CD4-positive, alpha-beta T cell treated with Interleukin-2 at 100 ng/mL for 4 hours (primary cell): ENCODE measurements around the gene P2RY2.

Experiments
- DNase-seq: peaks from one replicate; pipeline ENCODE4 v3.0.0-alpha.2; 2020; ENCODE audit warnings: low spot score

Gene P2RY2

GRCh38 chr11:73205661-73206343 lies 12.3 kb upstream of the P2RY2 start:
- DNase-seq, result no peak

- DNase-seq, result no peak
Observed at GRCh38 chr11:73206801-73207200, 11.3 kb upstream of the P2RY2 start.

GRCh38 chr11:73209892-73210291 lies 8.2 kb upstream of the P2RY2 start:
- no peak for DNase-seq

GRCh38 chr11:73210916-73211667 lies 7.0 kb upstream of the P2RY2 start:
- no peak for DNase-seq

- DNase-seq, result no peak
Observed at GRCh38 chr11:73213196-73214143, 4.6 kb upstream of the P2RY2 start.

- DNase-seq, result no peak
Observed at GRCh38 chr11:73215191-73216134, 2.6 kb upstream of the P2RY2 start.

- no peak for DNase-seq
Observed at GRCh38 chr11:73216465-73216864, 1.6 kb upstream of the P2RY2 start.

GRCh38 chr11:73217131-73217809 lies 811 bp upstream of the P2RY2 start:
- no peak for DNase-seq

GRCh38 chr11:73217810-73218105 lies 323 bp upstream of the P2RY2 start:
- no peak for DNase-seq

GRCh38 chr11:73218830-73219215 lies 742 bp downstream of the P2RY2 start:
- DNase-seq, result no peak

- no peak for DNase-seq
Observed at GRCh38 chr11:73219396-73220285, 1.6 kb downstream of the P2RY2 start.

- DNase-seq, result no peak
Observed at GRCh38 chr11:73221451-73221850, 3.4 kb downstream of the P2RY2 start.

GRCh38 chr11:73221996-73222395 lies 3.9 kb downstream of the P2RY2 start:
- DNase-seq, result no peak

GRCh38 chr11:73223998-73224730 lies 6.1 kb downstream of the P2RY2 start:
- DNase-seq, result no peak

GRCh38 chr11:73225001-73225686 lies 7.1 kb downstream of the P2RY2 start:
- DNase-seq, result no peak

GRCh38 chr11:73225851-73226250 lies 7.8 kb downstream of the P2RY2 start:
- no peak for DNase-seq

- no peak for DNase-seq
Observed at GRCh38 chr11:73226297-73227006, 8.4 kb downstream of the P2RY2 start.

- DNase-seq, result no peak
Observed at GRCh38 chr11:73227571-73228211, 9.6 kb downstream of the P2RY2 start.
